SH-SY5Y (cell line): ENCODE measurements around the gene TGM3.

ENCODE experiments used
- GATA2 ChIP-seq: IDR thresholded peaks from 2 replicates; pipeline ENCODE4 v1.6.1; 2011; ENCODE audit warnings: mild to moderate bottlenecking, low read depth, low read length
- GATA3 ChIP-seq: IDR thresholded peaks from 2 replicates; pipeline ENCODE4 v1.6.1; 2011; ENCODE audit warnings: low read depth, mild to moderate bottlenecking, low read length, moderate library complexity

- TF ChIP-seq GATA3 (no peak), GATA2 (no peak)
Measured at GRCh38 chr20:2337142-2337541, 41.3 kb downstream of the TGM3 start.
